WTC11 (cell line): ENCODE results near the gene ROBO2. TPM values are rescaled to one million over a fixed set of nuclear protein-coding genes. Genes with fewer than 3 reads are reported as not detected.

Source experiments
- ATAC-seq: fragments of 200-7000 bp; cut with Tn5 transposase; 2 replicates; pipeline ENCODE4 v1.10.0; 2021; ENCODE audit warnings: mild to moderate bottlenecking, moderate library complexity
- CTCF ChIA-PET: fragments of 300-600 bp; sonication (Branson Sonifier 250); formaldehyde crosslinking; loops from one replicate; lab custom pipeline; 2021; ENCODE audit warnings: antibody characterized with exemption; lab: Charles Lee
- POLR2A ChIA-PET: fragments of 350-600 bp; sonication (Branson Sonifier 250); formaldehyde crosslinking; loops from one replicate; lab custom pipeline; 2021; ENCODE audit warnings: antibody characterized with exemption; lab: Charles Lee
- DNase-seq: peaks from one replicate; pipeline ENCODE4 v3.0.0; 2021; ENCODE audit warnings: low spot score
- H3K27ac Mint-ChIP-seq: 2 replicates; pipeline ENCODE4 v1.8.0; 2021; ENCODE audit warnings: mixed read lengths
- H3K27me3 Mint-ChIP-seq: 2 replicates; pipeline ENCODE4 v1.8.0; 2021; ENCODE audit warnings: low read depth, mild to moderate bottlenecking, moderate library complexity, mixed read lengths
- H3K36me3 Mint-ChIP-seq: 2 replicates; pipeline ENCODE4 v1.8.0; 2021; ENCODE audit warnings: mixed read lengths
- H3K4me1 Mint-ChIP-seq: 2 replicates; pipeline ENCODE4 v1.8.0; 2022; ENCODE audit warnings: mixed read lengths
- H3K4me3 Mint-ChIP-seq: 2 replicates; pipeline ENCODE4 v1.8.0; 2021; ENCODE audit warnings: mild to moderate bottlenecking, moderate library complexity, mixed read lengths
- H3K9me3 Mint-ChIP-seq: 2 replicates; pipeline ENCODE4 v1.8.0; 2021; ENCODE audit warnings: mixed read lengths
- ATF3 ChIP-seq: sonication (generic); formaldehyde crosslinking; conservative IDR thresholded peaks from 2 replicates; pipeline ENCODE4 v1.8.1; 2022; ENCODE audit warnings: mild to moderate bottlenecking, missing genetic modification reagents
- E2F4 ChIP-seq: sonication (generic); formaldehyde crosslinking; IDR thresholded peaks from 2 replicates; pipeline ENCODE4 v1.8.1; 2022; ENCODE audit warnings: low read depth, mild to moderate bottlenecking, moderate library complexity, missing genetic modification reagents, borderline replicate concordance
- FOXJ3 ChIP-seq: sonication (generic); formaldehyde crosslinking; IDR thresholded peaks from 2 replicates; pipeline ENCODE4 v1.9.0; 2021; ENCODE audit warnings: missing genetic modification reagents, mild to moderate bottlenecking, borderline replicate concordance
- JAZF1 ChIP-seq: fragments of 250-450 bp; sonication (Bioruptor Pico); IDR thresholded peaks from 2 replicates; pipeline ENCODE4 v1.9.0; 2021; ENCODE audit warnings: moderate library complexity, mild to moderate bottlenecking, inconsistent platforms
- JUN ChIP-seq: sonication (generic); formaldehyde crosslinking; IDR thresholded peaks from 2 replicates; pipeline ENCODE4 v1.8.0; 2023; ENCODE audit warnings: mild to moderate bottlenecking, missing genetic modification reagents
- MLX ChIP-seq: sonication (generic); formaldehyde crosslinking; IDR thresholded peaks from 2 replicates; pipeline ENCODE4 v1.8.1; 2023; ENCODE audit warnings: mild to moderate bottlenecking, missing genetic modification reagents, moderate library complexity
- MXD4 ChIP-seq: fragments of 250-450 bp; sonication (Bioruptor Pico); IDR thresholded peaks from 2 replicates; pipeline ENCODE4 v1.8.0; 2021; ENCODE audit warnings: mild to moderate bottlenecking, moderate library complexity, borderline replicate concordance
- NFYB ChIP-seq: sonication (generic); formaldehyde crosslinking; conservative IDR thresholded peaks from 2 replicates; pipeline ENCODE4 v1.8.0; 2022; ENCODE audit warnings: low read depth, missing genetic modification reagents
- RORB ChIP-seq: fragments of 250-450 bp; sonication (Bioruptor Pico); IDR thresholded peaks from 2 replicates; pipeline ENCODE4 v1.9.0; 2021; ENCODE audit warnings: mild to moderate bottlenecking
- SMAD3 ChIP-seq: sonication (generic); formaldehyde crosslinking; IDR thresholded peaks from 2 replicates; pipeline ENCODE4 v1.8.0; 2022; ENCODE audit warnings: missing genetic modification reagents, mild to moderate bottlenecking, borderline replicate concordance
- SP1 ChIP-seq: sonication (generic); formaldehyde crosslinking; conservative IDR thresholded peaks from 2 replicates; pipeline ENCODE4 v1.8.1; 2022; ENCODE audit warnings: missing genetic modification reagents
- TEAD4 ChIP-seq: sonication (generic); formaldehyde crosslinking; IDR thresholded peaks from 2 replicates; pipeline ENCODE4 v1.8.0; 2022; ENCODE audit warnings: mild to moderate bottlenecking, missing genetic modification reagents
- ZNF121 ChIP-seq: sonication (generic); formaldehyde crosslinking; IDR thresholded peaks from 2 replicates; pipeline ENCODE4 v1.8.0; 2023; ENCODE audit warnings: missing genetic modification reagents
- ZNF396 ChIP-seq: fragments of 250-450 bp; sonication (Bioruptor Pico); IDR thresholded peaks from 2 replicates; pipeline ENCODE4 v1.8.0; 2021; ENCODE audit warnings: mild to moderate bottlenecking, moderate library complexity, borderline replicate concordance
- ZNF423 ChIP-seq: fragments of 250-450 bp; sonication (Bioruptor Pico); IDR thresholded peaks from 2 replicates; pipeline ENCODE4 v2.1.2; 2022; ENCODE audit warnings: mild to moderate bottlenecking, moderate library complexity
- ZNF532 ChIP-seq: fragments of 250-450 bp; sonication (Bioruptor Pico); IDR thresholded peaks from 2 replicates; pipeline ENCODE4 v1.9.0; 2021; ENCODE audit warnings: mild to moderate bottlenecking, borderline replicate concordance
- total RNA-seq: library from RNA; stranded (reverse); gene quantifications from 3 replicates; pipeline ENCODE4 v1.2.3, GENCODE V29; 2021
- TF ChIP-seq, protein P1 (sequence below): sonication (generic); formaldehyde crosslinking; IDR thresholded peaks from 2 replicates; pipeline ENCODE4 v1.8.0; 2022; ENCODE audit warnings: mild to moderate bottlenecking, missing genetic modification reagents
- TF ChIP-seq, protein P2 (sequence below): sonication (generic); formaldehyde crosslinking; IDR thresholded peaks from 2 replicates; pipeline ENCODE4 v1.8.1; 2022; ENCODE audit warnings: missing genetic modification reagents, borderline replicate concordance
- TF ChIP-seq, protein P3 (sequence below): sonication (generic); formaldehyde crosslinking; IDR thresholded peaks from 2 replicates; pipeline ENCODE4 v1.8.0; 2023; ENCODE audit warnings: missing genetic modification reagents
- TF ChIP-seq, protein P4 (sequence below): sonication (generic); formaldehyde crosslinking; IDR thresholded peaks from 2 replicates; pipeline ENCODE4 v1.8.1; 2023; ENCODE audit warnings: mild to moderate bottlenecking, moderate library complexity, missing genetic modification reagents
- TF ChIP-seq, protein P5 (sequence below): fragments of 250-450 bp; sonication (Bioruptor Pico); IDR thresholded peaks from 2 replicates; pipeline ENCODE4 v1.9.0; 2021; ENCODE audit warnings: moderate library complexity, mild to moderate bottlenecking, inconsistent platforms, borderline replicate concordance

Gene ROBO2
- total RNA-seq, 1 experiment from 2014 or later = 11.7 TPM

DNA sequence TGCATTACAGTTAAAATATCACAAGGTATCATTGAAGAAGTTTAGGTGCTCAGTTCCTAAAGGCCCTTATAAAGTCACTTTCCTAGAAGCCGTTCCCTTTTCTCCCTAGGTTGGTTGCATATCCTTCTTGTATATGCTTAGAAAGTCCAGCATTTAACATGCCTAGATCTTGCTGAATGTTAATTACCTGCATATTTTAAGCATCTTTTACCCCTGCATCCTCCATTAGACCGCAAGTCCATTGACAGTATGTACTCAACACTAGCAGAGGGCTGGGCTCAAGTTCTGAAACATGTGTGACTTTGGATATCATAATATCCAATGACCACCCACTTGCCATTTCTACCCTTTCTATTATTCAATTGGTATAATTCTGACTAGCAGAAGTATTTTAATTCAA, 336.6 kb downstream of the ROBO2 start:
- ChIA-PET CTCF (no interaction called here), POLR2A (no interaction called here)
- H3K27ac Mint-ChIP-seq = no peak overlapping the region
- DNase-seq (no peak), ATAC-seq (no peak)
- H3K9me3 Mint-ChIP-seq = no peaks in the 10 kb centered on the region
- H3K36me3 Mint-ChIP-seq = no peaks in the 10 kb centered on the region
- H3K4me3 Mint-ChIP-seq = no peak overlapping the region
- H3K4me1 Mint-ChIP-seq = peaks cover 15% of the 10 kb centered on the region
- no peaks in the 10 kb centered on the region for H3K27me3 Mint-ChIP-seq
- TF ChIP-seq JAZF1 (CRISPR knock-in tag) = no peak
- TF ChIP-seq ZNF121 (CRISPR knock-in tag) = no peak
- TF ChIP-seq, protein P1, sequence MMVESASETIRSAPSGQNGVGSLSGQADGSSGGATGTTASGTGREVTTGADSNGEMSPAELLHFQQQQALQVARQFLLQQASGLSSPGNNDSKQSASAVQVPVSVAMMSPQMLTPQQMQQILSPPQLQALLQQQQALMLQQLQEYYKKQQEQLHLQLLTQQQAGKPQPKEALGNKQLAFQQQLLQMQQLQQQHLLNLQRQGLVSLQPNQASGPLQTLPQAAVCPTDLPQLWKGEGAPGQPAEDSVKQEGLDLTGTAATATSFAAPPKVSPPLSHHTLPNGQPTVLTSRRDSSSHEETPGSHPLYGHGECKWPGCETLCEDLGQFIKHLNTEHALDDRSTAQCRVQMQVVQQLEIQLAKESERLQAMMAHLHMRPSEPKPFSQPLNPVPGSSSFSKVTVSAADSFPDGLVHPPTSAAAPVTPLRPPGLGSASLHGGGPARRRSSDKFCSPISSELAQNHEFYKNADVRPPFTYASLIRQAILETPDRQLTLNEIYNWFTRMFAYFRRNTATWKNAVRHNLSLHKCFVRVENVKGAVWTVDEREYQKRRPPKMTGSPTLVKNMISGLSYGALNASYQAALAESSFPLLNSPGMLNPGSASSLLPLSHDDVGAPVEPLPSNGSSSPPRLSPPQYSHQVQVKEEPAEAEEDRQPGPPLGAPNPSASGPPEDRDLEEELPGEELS (CRISPR knock-in tag) = no peak
- TF ChIP-seq NFYB (CRISPR knock-in tag) = no peak
- no peak for TF ChIP-seq ZNF532 (CRISPR knock-in tag)
- TF ChIP-seq FOXJ3 = no peak
- no peak for TF ChIP-seq RORB
- no peak for TF ChIP-seq SP1
- TF ChIP-seq, protein P2, sequence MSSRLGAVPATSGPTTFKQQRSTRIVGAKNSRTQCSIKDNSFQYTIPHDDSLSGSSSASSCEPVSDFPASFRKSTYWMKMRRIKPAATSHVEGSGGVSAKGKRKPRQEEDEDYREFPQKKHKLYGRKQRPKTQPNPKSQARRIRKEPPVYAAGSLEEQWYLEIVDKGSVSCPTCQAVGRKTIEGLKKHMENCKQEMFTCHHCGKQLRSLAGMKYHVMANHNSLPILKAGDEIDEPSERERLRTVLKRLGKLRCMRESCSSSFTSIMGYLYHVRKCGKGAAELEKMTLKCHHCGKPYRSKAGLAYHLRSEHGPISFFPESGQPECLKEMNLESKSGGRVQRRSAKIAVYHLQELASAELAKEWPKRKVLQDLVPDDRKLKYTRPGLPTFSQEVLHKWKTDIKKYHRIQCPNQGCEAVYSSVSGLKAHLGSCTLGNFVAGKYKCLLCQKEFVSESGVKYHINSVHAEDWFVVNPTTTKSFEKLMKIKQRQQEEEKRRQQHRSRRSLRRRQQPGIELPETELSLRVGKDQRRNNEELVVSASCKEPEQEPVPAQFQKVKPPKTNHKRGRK (CRISPR knock-in tag) = no peak
- TF ChIP-seq, protein P3, sequence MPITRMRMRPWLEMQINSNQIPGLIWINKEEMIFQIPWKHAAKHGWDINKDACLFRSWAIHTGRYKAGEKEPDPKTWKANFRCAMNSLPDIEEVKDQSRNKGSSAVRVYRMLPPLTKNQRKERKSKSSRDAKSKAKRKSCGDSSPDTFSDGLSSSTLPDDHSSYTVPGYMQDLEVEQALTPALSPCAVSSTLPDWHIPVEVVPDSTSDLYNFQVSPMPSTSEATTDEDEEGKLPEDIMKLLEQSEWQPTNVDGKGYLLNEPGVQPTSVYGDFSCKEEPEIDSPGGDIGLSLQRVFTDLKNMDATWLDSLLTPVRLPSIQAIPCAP (CRISPR knock-in tag) = no peak
- TF ChIP-seq MXD4 = no peak
- no peak for TF ChIP-seq SMAD3 (CRISPR knock-in tag)
- TF ChIP-seq, protein P4, sequence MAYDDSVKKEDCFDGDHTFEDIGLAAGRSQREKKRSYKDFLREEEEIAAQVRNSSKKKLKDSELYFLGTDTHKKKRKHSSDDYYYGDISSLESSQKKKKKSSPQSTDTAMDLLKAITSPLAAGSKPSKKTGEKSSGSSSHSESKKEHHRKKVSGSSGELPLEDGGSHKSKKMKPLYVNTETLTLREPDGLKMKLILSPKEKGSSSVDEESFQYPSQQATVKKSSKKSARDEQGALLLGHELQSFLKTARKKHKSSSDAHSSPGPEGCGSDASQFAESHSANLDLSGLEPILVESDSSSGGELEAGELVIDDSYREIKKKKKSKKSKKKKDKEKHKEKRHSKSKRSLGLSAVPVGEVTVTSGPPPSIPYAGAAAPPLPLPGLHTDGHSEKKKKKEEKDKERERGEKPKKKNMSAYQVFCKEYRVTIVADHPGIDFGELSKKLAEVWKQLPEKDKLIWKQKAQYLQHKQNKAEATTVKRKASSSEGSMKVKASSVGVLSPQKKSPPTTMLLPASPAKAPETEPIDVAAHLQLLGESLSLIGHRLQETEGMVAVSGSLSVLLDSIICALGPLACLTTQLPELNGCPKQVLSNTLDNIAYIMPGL (CRISPR knock-in tag) = no peak
- no peak for TF ChIP-seq TEAD4
- TF ChIP-seq, protein P5, sequence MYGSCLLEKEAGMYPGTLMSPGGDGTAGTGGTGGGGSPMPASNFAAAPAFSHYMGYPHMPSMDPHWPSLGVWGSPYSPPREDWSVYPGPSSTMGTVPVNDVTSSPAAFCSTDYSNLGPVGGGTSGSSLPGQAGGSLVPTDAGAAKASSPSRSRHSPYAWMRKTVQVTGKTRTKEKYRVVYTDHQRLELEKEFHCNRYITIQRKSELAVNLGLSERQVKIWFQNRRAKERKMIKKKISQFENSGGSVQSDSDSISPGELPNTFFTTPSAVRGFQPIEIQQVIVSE (CRISPR knock-in tag) = no peak

DNA sequence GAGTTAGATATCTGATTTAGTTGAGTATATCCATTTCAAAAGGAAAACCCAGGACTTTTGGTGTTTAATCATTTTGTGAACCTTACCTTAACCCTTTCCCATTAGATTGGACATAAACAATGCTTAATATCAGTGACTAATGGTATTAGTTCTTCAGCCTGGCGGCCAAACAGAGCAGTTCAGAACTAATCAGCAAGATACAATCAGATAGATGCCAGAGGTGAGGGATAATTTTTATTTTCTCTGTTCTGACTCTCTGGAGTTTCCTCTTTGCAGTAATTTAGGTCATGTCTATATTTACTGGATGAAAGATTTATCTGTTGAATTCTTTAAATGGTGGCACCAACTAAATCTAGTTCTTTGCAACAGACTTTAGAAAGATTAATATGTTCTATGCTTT, 337.8 kb downstream of the ROBO2 start:
- peaks cover 18% of the 10 kb centered on the region for H3K4me1 Mint-ChIP-seq
- CTCF ChIA-PET = no interaction called here
- H3K27ac Mint-ChIP-seq = no peak overlapping the region
- DNase-seq = no peak
- POLR2A ChIA-PET = no interaction called here
- no peaks in the 10 kb centered on the region for H3K36me3 Mint-ChIP-seq
- no peak for ATAC-seq
- H3K27me3 Mint-ChIP-seq = no peaks in the 10 kb centered on the region
- H3K9me3 Mint-ChIP-seq = no peaks in the 10 kb centered on the region
- no peak overlapping the region for H3K4me3 Mint-ChIP-seq
- TF ChIP-seq, protein P3 (CRISPR knock-in tag) = no peak
- no peak for TF ChIP-seq ZNF396 (CRISPR knock-in tag)
- no peak for TF ChIP-seq JUN
- TF ChIP-seq E2F4 (CRISPR knock-in tag) = no peak
- no peak for TF ChIP-seq JAZF1 (CRISPR knock-in tag)
- TF ChIP-seq SMAD3 (CRISPR knock-in tag) = no peak
- no peak for TF ChIP-seq ATF3 (CRISPR knock-in tag)
- TF ChIP-seq MLX (CRISPR knock-in tag) = no peak
- no peak for TF ChIP-seq ZNF423
- no peak for TF ChIP-seq ZNF121 (CRISPR knock-in tag)
